ENCODE data around the gene INTS3. TPM values are rescaled to one million over a fixed set of nuclear protein-coding genes. Genes with fewer than 3 reads are reported as not detected.
"Not testable (repeated sequence)": the region's sequence is repeated elsewhere in the genome, so short reads cannot be mapped to it uniquely, and the experiment has no call there.

The INTS3 gene
- total and polyA plus RNA-seq, 4 donors = 40.5 to 107 (median 69.7) TPM

DNA sequence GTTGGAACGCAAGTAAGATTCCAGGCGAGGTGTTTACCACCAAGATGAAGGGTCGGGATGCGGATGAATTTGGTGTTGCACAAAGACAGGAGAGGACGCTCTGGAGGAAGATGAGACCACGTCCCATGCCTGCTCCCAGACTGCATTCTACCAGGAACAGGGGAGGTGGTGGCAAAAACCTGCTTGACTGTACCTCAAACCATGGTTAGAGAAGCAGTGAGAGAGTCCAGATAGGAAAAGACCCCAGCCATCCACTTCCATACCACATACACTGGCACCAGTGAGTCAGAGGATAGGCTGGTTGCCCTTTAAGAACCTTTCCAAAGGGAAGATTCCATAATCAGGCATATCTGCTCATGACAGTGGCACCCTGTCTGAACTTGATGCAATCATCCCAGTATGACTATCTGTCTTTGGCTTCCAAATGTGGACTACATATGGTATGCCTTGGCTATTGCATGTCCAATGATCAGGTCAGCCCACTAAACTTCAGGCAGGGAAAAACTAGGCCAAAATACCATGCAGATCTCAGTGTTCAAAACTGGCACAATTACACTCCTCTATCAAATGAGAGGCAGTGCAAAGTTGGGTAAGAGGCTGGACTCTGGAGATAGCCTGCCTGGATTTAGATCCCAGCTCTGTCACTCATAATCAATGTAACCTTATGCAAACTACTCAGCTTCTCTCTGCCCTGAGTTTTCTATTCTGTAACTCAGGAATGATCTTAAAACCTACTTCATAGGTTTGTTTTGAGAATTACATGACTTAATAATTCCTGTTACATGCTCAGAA lies 28.7 kb upstream of the INTS3 start:
- H3K4me1 ChIP-seq (ENCODE audit: control insufficient read depth, insufficient read depth, low read length) = peaks cover 15% of the 10 kb centered on the region
- peak in 1 of 6 donors; percentile 4 for DNase-seq (ENCODE audit: low read depth in 4 of 6, low spot score in 6 of 6)
- H3K27ac ChIP-seq (ENCODE audit: low read depth, low read length) = no peak overlapping the region
- whole genome bisulfite sequencing (ENCODE audit: insufficient coverage) = 100% methylated on average over 2 of the region's 6 CpGs
- H3K27me3 ChIP-seq (ENCODE audit: control insufficient read depth, insufficient read depth, low read length) = no peaks in the 10 kb centered on the region
- H3K9me3 ChIP-seq (ENCODE audit: control insufficient read depth, insufficient read depth, low read length) = no peaks in the 10 kb centered on the region
- no peaks in the 10 kb centered on the region for H3K36me3 ChIP-seq (ENCODE audit: control insufficient read depth, insufficient read depth, low read length)
- no peak overlapping the region for H3K4me3 ChIP-seq (ENCODE audit: low read depth, low read length)

DNA sequence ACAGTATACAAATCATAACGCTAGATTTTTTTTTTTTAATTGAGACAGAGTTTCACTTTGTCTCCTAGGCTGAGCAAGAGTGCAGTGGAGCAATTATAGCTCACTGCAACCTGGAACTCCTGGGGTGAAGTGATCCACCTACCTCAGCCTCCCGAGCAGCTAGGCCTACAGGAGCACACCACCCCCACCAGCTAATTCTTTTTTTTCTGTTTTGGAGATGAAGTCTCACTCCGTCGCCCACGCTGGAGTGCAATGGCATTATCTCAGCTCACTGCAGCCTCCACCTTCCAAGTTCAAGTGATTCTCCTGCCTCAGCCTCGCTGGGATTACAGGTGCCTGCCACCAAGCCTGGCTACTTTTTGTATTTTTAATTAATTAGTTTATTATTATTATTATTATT lies 28.1 kb upstream of the INTS3 start:
- Histone ChIP-seq H3K36me3 (ENCODE audit: control insufficient read depth, insufficient read depth, low read length) (no peaks in the 10 kb centered on the region), H3K9me3 (ENCODE audit: control insufficient read depth, insufficient read depth, low read length) (no peaks in the 10 kb centered on the region), H3K27ac (ENCODE audit: low read depth, low read length) (no peak overlapping the region), H3K27me3 (ENCODE audit: control insufficient read depth, insufficient read depth, low read length) (no peaks in the 10 kb centered on the region), H3K4me1 (ENCODE audit: control insufficient read depth, insufficient read depth, low read length) (peaks cover 15% of the 10 kb centered on the region), H3K4me3 (ENCODE audit: low read depth, low read length) (no peak overlapping the region)
- no peak for DNase-seq (ENCODE audit: low read depth in 4 of 6, low spot score in 6 of 6)
- WGBS (ENCODE audit: insufficient coverage) = 100% methylated on average over 3 of the region's 6 CpGs

- Histone ChIP-seq H3K27ac (ENCODE audit: low read depth, low read length) (no peak overlapping the region), H3K9me3 (ENCODE audit: control insufficient read depth, insufficient read depth, low read length) (no peaks in the 10 kb centered on the region), H3K27me3 (ENCODE audit: control insufficient read depth, insufficient read depth, low read length) (no peaks in the 10 kb centered on the region), H3K4me3 (ENCODE audit: low read depth, low read length) (no peak overlapping the region), H3K36me3 (ENCODE audit: control insufficient read depth, insufficient read depth, low read length) (no peaks in the 10 kb centered on the region), H3K4me1 (ENCODE audit: control insufficient read depth, insufficient read depth, low read length) (no peaks in the 10 kb centered on the region)
- no peak for DNase-seq (ENCODE audit: low read depth in 4 of 6, low spot score in 6 of 6)
- WGBS (ENCODE audit: insufficient coverage) = 71% methylated on average over 4 of the region's 9 CpGs
These were observed 22.4 kb upstream of the INTS3 start for GRCh38 chr1:153705484-153705883.

- DNase-seq (ENCODE audit: low read depth in 4 of 6, low spot score in 6 of 6) = peak in 1 of 6 donors; percentile 2
- no peaks in the 10 kb centered on the region for H3K9me3 ChIP-seq (ENCODE audit: control insufficient read depth, insufficient read depth, low read length)
- H3K36me3 ChIP-seq (ENCODE audit: control insufficient read depth, insufficient read depth, low read length) = no peaks in the 10 kb centered on the region
- WGBS (ENCODE audit: insufficient coverage) = 39% methylated on average over 3 of the region's 7 CpGs
- no peaks in the 10 kb centered on the region for H3K27me3 ChIP-seq (ENCODE audit: control insufficient read depth, insufficient read depth, low read length)
- no peaks in the 10 kb centered on the region for H3K4me1 ChIP-seq (ENCODE audit: control insufficient read depth, insufficient read depth, low read length)
- no peak overlapping the region for H3K4me3 ChIP-seq (ENCODE audit: low read depth, low read length)
- no peak overlapping the region for H3K27ac ChIP-seq (ENCODE audit: low read depth, low read length)
These were observed 16.8 kb upstream of the INTS3 start for GRCh38 chr1:153711026-153711425.

DNA sequence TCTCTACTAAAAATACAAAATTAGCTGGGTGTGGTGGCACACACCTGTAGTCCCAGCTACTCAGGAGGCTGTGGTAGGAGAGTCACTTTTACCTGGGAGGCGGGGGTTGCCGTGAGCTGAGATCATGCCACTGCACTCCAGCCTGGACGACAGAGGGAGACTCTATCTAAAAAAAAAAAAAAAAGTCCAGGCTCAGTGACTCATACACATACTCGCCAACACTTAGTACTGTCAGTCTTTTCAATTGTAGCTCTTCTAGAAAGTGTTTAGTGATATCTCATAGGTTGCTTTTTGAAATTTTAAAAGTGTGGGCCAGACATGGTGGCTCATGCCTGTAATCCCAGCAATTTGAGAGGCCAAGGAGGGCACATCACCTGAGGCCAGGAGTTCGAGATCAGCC lies 11.6 kb upstream of the INTS3 start:
- not testable (repeated sequence) for DNase-seq (ENCODE audit: low read depth in 4 of 6, low spot score in 6 of 6); H3K9me3 ChIP-seq (ENCODE audit: control insufficient read depth, insufficient read depth, low read length); H3K36me3 ChIP-seq (ENCODE audit: control insufficient read depth, insufficient read depth, low read length); H3K4me1 ChIP-seq (ENCODE audit: control insufficient read depth, insufficient read depth, low read length); H3K27me3 ChIP-seq (ENCODE audit: control insufficient read depth, insufficient read depth, low read length); H3K4me3 ChIP-seq (ENCODE audit: low read depth, low read length); H3K27ac ChIP-seq (ENCODE audit: low read depth, low read length)
- no CpG with 5 or more reads among the region's 5 CpGs for WGBS (ENCODE audit: insufficient coverage)

DNA sequence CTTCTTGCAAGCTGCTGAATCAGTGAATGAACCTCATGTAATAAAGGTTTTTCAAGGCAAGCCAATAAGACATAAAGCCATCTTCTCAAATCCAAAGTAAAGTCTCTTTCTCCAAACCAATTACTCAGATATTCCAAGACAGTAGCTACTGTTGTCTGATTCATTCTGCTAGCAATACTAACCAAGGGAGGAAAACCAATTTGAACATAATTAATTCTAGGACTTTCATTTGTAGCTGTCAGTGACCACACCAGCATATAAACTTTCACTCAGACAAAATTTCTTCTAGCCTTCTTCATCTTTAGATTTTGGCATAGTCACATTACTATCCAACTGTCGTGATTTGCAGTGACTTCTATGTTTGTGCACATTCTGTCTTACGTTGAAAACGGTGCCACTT lies 10.5 kb upstream of the INTS3 start:
- H3K36me3 ChIP-seq (ENCODE audit: control insufficient read depth, insufficient read depth, low read length) = no peaks in the 10 kb centered on the region
- WGBS (ENCODE audit: insufficient coverage) = 100% methylated on average over 1 of the region's 3 CpGs
- DNase-seq (ENCODE audit: low read depth in 4 of 6, low spot score in 6 of 6) = no peak
- H3K4me3 ChIP-seq (ENCODE audit: low read depth, low read length) = no peak overlapping the region
- H3K27me3 ChIP-seq (ENCODE audit: control insufficient read depth, insufficient read depth, low read length) = no peaks in the 10 kb centered on the region
- no peak overlapping the region for H3K27ac ChIP-seq (ENCODE audit: low read depth, low read length)
- no peaks in the 10 kb centered on the region for H3K4me1 ChIP-seq (ENCODE audit: control insufficient read depth, insufficient read depth, low read length)
- no peaks in the 10 kb centered on the region for H3K9me3 ChIP-seq (ENCODE audit: control insufficient read depth, insufficient read depth, low read length)

GRCh38 chr1:153723687-153724086 lies 4.2 kb upstream of the INTS3 start:
- no peak overlapping the region for H3K4me3 ChIP-seq (ENCODE audit: low read depth, low read length)
- no peaks in the 10 kb centered on the region for H3K9me3 ChIP-seq (ENCODE audit: control insufficient read depth, insufficient read depth, low read length)
- WGBS (ENCODE audit: insufficient coverage) = 84% methylated on average over 2 of the region's 3 CpGs
- no peak for DNase-seq (ENCODE audit: low read depth in 4 of 6, low spot score in 6 of 6)
- no peaks in the 10 kb centered on the region for H3K27me3 ChIP-seq (ENCODE audit: control insufficient read depth, insufficient read depth, low read length)
- peaks cover 9% of the 10 kb centered on the region for H3K4me1 ChIP-seq (ENCODE audit: control insufficient read depth, insufficient read depth, low read length)
- H3K27ac ChIP-seq (ENCODE audit: low read depth, low read length) = no peak overlapping the region
- H3K36me3 ChIP-seq (ENCODE audit: control insufficient read depth, insufficient read depth, low read length) = no peaks in the 10 kb centered on the region

- not testable (repeated sequence) for H3K36me3 ChIP-seq (ENCODE audit: control insufficient read depth, insufficient read depth, low read length); H3K4me3 ChIP-seq (ENCODE audit: low read depth, low read length); H3K27ac ChIP-seq (ENCODE audit: low read depth, low read length); DNase-seq (ENCODE audit: low read depth in 4 of 6, low spot score in 6 of 6); H3K27me3 ChIP-seq (ENCODE audit: control insufficient read depth, insufficient read depth, low read length); H3K9me3 ChIP-seq (ENCODE audit: control insufficient read depth, insufficient read depth, low read length)
- H3K4me1 ChIP-seq (ENCODE audit: control insufficient read depth, insufficient read depth, low read length) = peaks cover 12% of the 10 kb centered on the region
- 95% methylated on average over 3 of the region's 4 CpGs for WGBS (ENCODE audit: insufficient coverage)
These were observed 3.2 kb upstream of the INTS3 start for GRCh38 chr1:153724634-153725033.

GRCh38 chr1:153728305-153729066 lies 636 bp downstream of the INTS3 start:
- Histone ChIP-seq H3K4me3 (ENCODE audit: low read depth, low read length) (peak overlapping the region; percentile 95), H3K4me1 (ENCODE audit: control insufficient read depth, insufficient read depth, low read length) (peaks cover 13% of the 10 kb centered on the region), H3K36me3 (ENCODE audit: control insufficient read depth, insufficient read depth, low read length) (peaks cover 4% of the 10 kb centered on the region), H3K27me3 (ENCODE audit: control insufficient read depth, insufficient read depth, low read length) (no peaks in the 10 kb centered on the region), H3K9me3 (ENCODE audit: control insufficient read depth, insufficient read depth, low read length) (no peaks in the 10 kb centered on the region), H3K27ac (ENCODE audit: low read depth, low read length) (peak overlapping the region; percentile 96)
- DNase-seq (ENCODE audit: low read depth in 4 of 6, low spot score in 6 of 6) = peak in 4 of 6 donors; percentile 11 to 62 (median 34)
- 0% methylated on average over 7 of the region's 19 CpGs for WGBS (ENCODE audit: insufficient coverage)

All from spinal cord (tissue), 10 donors.